Stomach (tissue), 4 donors: ENCODE results near the gene PRUNE2.

ENCODE experiments used
- EP300 ChIP-seq: sonication (generic); formaldehyde crosslinking; IDR thresholded peaks from one replicate; pipeline ENCODE4 v1.6.1; 2017; ENCODE audit warnings: antibody characterized with exemption
- POLR2A ChIP-seq, 4 donors: fragments of 450-650 bp; IDR thresholded peaks; one replicate each; pipeline ENCODE4 v1.6.1; 2016; ENCODE audit warnings: antibody characterized with exemption in 4 of 4, control low read depth in 2 of 4, mild to moderate bottlenecking in 1 of 4, moderate library complexity in 1 of 4
- POLR2AphosphoS5 ChIP-seq, 3 donors: sonication (generic); formaldehyde crosslinking; IDR thresholded peaks; one replicate each; pipeline ENCODE4 v1.6.1; 2016; ENCODE audit warnings: antibody characterized with exemption in 3 of 3
- TF ChIP-seq, protein P1 (sequence below), 7 experiments: fragments of 450-650 bp in 4 of 7; fragments of 200-600 bp in 3 of 7; sonication (generic) in 3 of 7; IDR thresholded peaks; one replicate each; pipeline ENCODE4 v1.5.1; 2016 to 2019; ENCODE audit warnings: antibody characterized with exemption in 7 of 7, control low read depth in 2 of 7, mild to moderate bottlenecking in 1 of 7

DNA sequence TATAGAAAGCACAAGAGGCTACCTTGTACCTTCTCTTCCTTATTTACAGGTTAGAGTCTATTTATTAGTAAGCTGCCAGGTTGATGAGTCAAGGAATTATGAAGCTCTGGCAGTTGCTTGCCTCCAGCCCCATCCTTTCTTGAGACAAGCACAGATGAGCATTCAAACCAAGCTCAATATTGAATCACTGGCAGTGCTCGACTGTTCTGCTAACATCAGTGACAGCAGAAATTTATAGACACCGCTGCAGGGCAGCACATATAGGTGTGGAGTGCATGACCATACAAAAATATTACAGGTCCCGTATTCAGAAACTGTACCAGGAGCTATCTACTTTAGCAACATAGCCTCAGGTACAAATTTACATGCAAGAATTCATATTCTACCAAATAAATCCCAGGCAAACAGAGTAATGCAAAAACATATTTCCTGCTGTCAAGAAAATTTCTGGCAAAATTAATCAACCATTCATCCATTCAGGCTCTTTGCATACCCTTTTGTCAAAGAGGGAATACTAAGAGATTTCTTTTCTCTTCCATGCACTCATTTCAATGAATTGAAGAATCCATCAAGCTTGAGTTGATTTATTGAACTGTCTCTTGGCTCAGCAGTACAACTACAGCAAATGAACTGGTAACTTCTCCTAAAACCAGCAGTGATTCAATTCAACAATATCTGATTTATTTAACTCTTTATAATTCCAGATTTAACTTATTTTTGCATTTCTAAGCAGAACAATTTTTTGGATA lies 168.6 kb downstream of the PRUNE2 start:
- TF ChIP-seq, protein P1, sequence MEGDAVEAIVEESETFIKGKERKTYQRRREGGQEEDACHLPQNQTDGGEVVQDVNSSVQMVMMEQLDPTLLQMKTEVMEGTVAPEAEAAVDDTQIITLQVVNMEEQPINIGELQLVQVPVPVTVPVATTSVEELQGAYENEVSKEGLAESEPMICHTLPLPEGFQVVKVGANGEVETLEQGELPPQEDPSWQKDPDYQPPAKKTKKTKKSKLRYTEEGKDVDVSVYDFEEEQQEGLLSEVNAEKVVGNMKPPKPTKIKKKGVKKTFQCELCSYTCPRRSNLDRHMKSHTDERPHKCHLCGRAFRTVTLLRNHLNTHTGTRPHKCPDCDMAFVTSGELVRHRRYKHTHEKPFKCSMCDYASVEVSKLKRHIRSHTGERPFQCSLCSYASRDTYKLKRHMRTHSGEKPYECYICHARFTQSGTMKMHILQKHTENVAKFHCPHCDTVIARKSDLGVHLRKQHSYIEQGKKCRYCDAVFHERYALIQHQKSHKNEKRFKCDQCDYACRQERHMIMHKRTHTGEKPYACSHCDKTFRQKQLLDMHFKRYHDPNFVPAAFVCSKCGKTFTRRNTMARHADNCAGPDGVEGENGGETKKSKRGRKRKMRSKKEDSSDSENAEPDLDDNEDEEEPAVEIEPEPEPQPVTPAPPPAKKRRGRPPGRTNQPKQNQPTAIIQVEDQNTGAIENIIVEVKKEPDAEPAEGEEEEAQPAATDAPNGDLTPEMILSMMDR (IDR thresholded peaks at IDR 0.05): no peak
- TF ChIP-seq POLR2A (IDR thresholded peaks at IDR 0.05) (no peak), POLR2AphosphoS5 (IDR thresholded peaks at IDR 0.05) (no peak), EP300 (no peak)
